Astrocyte of the spinal cord (primary cell): ENCODE results near the gene NAMPT.

ENCODE experiments used
- DNase-seq: peaks from one replicate; pipeline ENCODE4 v3.0.0; 2011; ENCODE audit warnings: low read depth, low spot score
- H3K4me3 ChIP-seq: 2 replicates; pipeline ENCODE4 v1.5.1; 2011; ENCODE audit warnings: low read depth, mild to moderate bottlenecking, low read length, moderate library complexity
- CTCF ChIP-seq: IDR thresholded peaks from 2 replicates; pipeline ENCODE4 v1.5.1; 2012; ENCODE audit warnings: low read depth, mild to moderate bottlenecking, low read length, inconsistent platforms
- in situ Hi-C: cut with HindIII; loops from 2 replicates; pipeline ENCODE4 v1.10.0; 2017; ENCODE audit warnings: low sequenced_read_pairs

The NAMPT gene

GRCh38 chr7:106288263-106288662, 3.5 kb upstream of the NAMPT start:
- TF ChIP-seq CTCF: no peak
- no peak for DNase-seq
- in situ Hi-C loops: no loop called here
- H3K4me3 ChIP-seq: no peak overlapping the region

GRCh38 chr7:106287786-106288185, 3.0 kb upstream of the NAMPT start:
- TF ChIP-seq CTCF: no peak
- no peak for DNase-seq
- in situ Hi-C loops: no loop called here

DNA sequence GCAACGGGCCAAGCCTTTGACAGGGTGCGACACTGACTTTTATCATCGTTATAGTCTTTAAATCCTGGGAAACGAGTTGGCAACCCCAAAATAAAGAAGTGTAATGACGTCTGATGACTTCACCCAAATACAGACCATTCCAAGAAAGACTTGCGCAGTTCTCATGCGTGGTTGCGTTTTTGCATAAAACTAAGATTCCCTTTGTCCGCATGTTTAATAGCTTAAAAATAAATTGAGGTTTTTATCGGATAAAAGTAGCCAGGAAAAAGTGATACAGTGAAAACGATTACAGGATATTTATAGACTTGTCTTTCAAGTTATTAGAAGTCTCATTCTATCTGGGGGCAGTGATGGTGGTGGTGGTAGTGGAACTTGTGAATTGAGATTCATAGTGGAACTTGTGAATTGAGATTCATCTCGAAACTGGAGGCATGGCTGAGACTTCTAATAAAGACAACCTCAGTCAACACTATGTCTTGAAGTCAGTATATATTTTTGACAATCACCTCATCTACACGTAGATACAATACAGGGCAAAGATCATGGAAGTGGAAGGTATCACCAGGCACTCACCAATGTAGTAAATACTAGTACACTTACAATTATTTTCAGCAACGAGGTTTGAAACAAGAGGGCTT, 1.2 kb upstream of the NAMPT start:
- no peak for TF ChIP-seq CTCF
- H3K4me3 ChIP-seq: peak overlapping the region; percentile 82
- in situ Hi-C loops: no loop called here
- peak; percentile 55 for DNase-seq

More at GRCh38 chr7:106287786-106288185, 3.0 kb upstream of the NAMPT start:
- H3K4me3 ChIP-seq: no peak overlapping the region

GRCh38 chr7:106285051-106285854, 470 bp upstream of the NAMPT start:
- in situ Hi-C loops: no loop called here
- H3K4me3 ChIP-seq: peak overlapping the region; percentile 82
- peak; percentile 99 for DNase-seq
- no peak for TF ChIP-seq CTCF

DNA sequence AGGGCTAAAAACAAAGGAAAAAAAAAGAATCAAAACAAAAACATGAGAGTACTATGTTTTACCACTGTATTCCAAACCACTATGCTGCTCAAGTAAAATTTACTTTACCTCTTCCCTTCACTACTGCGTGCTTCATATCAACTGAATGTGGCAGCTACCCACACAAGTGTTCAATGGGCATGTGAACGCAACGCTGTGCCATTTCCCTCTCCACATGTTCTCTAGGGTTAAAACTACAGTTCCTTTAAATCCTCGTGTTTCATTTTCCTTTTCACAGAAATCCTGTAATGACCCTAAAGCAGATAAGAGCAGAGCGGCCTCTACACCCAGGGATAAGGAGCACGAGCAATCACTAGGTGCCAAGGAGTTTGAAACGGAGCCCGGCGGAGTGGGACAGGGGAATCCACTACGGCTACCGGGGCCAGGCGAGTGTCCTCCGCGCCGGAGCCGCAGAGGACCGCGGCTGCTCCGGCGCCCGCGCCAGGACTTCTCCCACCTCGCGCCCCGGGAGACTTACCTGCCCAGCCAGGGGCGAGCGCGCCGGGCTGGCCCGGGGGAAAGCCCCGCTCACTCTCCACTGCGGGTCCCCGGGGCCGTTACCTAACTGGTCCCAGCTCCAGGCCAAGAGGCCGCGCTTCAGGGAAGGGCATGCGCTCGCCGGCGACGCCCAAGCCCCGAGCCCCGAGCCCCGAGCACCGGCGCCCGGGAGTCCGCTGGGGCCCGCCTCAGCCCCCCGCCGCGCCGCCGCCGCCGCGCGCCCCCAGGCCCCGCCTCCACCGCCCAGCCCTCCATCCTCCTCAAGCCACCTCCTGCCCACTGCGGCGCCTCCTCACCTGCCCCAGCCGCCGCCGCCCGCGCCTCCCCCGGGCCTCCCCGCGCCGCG, 711 bp downstream of the NAMPT start:
- H3K4me3 ChIP-seq: peak overlapping the region; percentile 82
- TF ChIP-seq CTCF: no peak
- in situ Hi-C loops: no loop called here
- DNase-seq: peak; percentile 44

DNA sequence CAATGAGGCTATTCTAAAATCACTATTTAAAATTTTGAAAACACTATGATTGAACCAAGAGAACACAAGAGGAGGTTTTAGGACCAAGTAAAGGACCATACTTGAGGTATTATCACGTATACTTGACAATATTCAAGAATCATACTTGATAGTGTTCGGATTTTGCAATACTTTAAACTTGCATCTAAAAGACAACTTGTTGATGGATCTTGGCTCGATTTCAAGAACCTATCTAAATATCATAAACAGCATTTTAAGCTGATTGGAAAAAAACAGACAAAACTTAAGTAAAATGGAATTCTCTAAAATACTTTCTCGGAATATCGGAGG, 1.3 kb downstream of the NAMPT start:
- DNase-seq: no peak
- in situ Hi-C loops: no loop called here
- TF ChIP-seq CTCF: no peak
- H3K4me3 ChIP-seq: peak overlapping the region; percentile 82
